ENCODE measurements around the gene MYO5B.

- TF ChIP-seq CTCF (IDR thresholded peaks at IDR 0.05) = no peak
- TF ChIP-seq EZH2 (IDR thresholded peaks at IDR 0.05; ENCODE audit: borderline replicate concordance, insufficient read depth, low read depth, low read length, poor library complexity, severe bottlenecking) = no peak
These were observed 172.0 kb downstream of the MYO5B start for GRCh38 chr18:50022985-50023384.

Measured in B cell (primary cell).